Activated T-cell treated with anti-CD3 and anti-CD28 coated beads for 48 hours (primary cell): ENCODE measurements around the gene SCN8A.

ENCODE experiments used
- DNase-seq: peaks from one replicate; pipeline ENCODE4 v3.0.0-alpha.2; 2020; ENCODE audit warnings: low read depth

SCN8A gene

GRCh38 chr12:51852404-51853137, 261.5 kb downstream of the SCN8A start:
- DNase-seq: no peak

GRCh38 chr12:51855586-51856428, 264.8 kb downstream of the SCN8A start:
- no peak for DNase-seq

GRCh38 chr12:51860986-51861385, 270.0 kb downstream of the SCN8A start:
- DNase-seq: no peak
